HG03571 (cell line): Measurements from ENCODE around the gene MELTF.
A peak's percentile ranks its signal among the peaks of the same experiment; 100 is the strongest.
"Not testable (repeated sequence)": the region's sequence is repeated elsewhere in the genome, so short reads cannot be mapped to it uniquely, and the experiment has no call there.

Experiments
- ATAC-seq: cut with Tn5 transposase; IDR thresholded peaks from one replicate; pipeline ENCODE4 v1.9.1; 2021; ENCODE audit not compliant: unreplicated experiment

The MELTF gene

DNA sequence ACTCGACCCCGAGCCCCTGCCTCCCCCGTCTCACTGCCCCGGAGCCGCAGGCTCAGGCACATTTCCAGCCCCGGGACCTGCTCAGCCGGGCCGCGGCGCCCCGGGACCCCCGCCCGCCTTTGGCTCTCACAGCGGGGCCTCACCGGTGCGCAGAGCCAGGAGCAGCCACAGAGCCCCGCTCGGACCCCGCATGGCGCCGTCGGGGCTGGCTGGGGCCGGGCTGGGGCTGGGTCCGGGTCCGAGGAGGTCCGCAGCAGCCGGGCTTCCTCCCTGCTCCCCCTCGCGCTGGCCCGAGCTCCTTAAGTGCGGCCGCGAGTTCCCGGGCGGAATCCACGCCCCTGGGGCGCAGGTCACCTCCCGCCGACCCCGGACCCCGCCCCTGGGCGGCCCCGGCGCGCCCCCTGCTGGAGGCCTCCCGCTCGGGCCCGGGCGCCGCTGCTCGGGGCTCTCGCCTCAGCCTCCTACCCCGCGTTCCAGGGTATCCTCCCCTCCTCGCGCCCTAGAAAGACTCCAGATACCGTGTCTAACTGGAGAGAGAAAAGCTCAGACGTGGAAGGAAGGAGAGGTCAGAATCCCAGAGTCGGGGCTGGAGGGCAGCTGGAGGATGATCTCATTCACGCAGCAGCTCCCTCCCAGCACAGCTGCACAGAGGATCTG lies at the start of gene MELTF:
MELTF (minus strand) TSS at position 307 of the 657 bp plus-strand sequence; CDS start at position 192, 115 bp downstream.
- ATAC-seq, result peak; percentile 63

DNA sequence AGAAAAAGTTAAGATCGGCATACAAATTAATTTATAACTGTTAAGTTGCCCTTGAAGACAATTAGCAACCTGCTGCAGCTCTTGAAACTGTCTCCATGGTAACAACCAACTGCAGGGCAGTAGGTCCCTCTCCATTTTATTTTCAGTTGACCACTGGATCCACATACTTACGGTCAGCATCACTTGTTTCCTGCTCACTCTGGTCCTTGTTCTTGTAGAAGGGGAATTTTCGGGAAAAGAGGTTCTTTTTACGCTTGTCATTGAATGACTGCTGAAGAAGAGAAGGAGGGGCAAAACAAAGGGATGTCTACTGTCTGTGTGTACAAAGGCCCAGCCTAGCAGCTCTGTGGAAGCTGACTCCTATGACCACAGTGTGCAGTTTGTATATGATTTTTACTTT lies 46.8 kb upstream of the MELTF start:
- ATAC-seq, result no peak

DNA sequence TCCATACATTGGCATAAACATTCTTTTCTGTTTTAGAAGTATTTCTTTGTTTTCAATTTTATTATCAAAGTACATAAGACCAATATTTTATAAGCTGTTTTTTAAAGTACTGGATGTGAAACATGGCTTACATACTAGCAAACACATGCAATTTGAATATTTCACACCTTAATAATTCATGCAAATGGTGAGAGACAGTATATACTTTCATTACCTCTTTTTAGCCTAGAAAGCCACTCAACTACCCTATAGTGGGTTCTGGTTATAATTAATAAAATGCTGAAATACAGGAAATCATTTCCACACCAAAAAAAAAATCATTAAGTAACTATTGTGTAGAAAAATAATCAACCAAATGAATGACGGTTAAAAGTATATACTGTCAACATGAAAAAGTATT lies 38.5 kb upstream of the MELTF start:
- ATAC-seq, result peak; percentile 59

DNA sequence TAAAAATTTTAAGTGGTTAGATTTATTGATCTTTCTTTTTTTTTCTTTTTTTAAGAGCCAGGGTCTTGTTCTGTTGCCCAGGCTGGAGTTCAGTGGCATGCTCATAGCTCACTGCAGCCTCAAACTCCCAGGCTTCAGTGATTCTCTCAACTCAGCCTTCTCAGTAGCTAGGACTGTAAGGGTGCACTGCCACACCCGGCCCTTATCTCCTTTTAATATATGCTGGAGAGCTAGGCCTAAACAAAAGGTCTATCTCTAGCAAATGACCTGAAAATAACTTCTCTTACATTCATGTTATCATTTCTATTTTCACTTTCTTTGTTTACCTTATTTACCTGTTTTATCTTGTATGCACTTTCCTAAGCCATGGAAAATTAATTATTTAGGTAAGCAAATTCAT lies 35.2 kb upstream of the MELTF start:
- no peak for ATAC-seq

DNA sequence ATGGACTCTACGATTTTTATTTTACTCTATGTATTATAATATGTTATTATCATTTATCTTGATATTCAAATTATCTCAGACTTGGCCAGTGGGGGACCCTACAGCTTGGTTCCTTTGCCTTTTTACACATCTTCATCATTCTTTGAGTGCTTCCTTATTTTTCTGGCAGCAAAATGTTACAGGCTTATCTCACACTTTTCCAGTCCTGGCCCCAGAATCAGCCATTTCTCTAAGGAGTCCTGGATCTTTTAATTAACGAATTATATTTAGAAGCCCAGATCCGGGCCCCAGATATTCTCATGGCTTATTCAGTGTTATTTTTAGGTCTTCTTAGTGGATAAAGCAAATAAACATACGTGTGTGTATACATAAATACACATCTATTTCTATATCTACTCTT lies 32.8 kb upstream of the MELTF start:
- ATAC-seq, result no peak

DNA sequence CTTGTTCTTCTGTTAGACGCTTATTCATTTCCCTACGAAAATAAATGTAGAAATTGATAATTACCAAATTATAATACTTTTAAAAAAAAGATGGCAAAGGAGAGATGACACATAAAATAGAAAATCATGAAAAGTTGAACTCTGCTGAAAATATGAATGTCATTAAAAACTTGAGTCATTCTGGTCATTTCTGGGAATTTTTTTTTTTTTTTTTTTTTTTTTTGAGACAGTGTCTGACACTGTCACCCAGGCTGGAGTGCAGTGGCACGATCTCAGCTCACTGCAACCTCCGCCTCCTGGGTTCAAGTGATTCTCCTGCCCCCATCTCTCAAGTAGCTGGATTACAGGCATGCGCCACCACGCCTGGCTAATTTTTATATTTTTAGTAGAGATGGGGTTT lies 22.0 kb upstream of the MELTF start:
- ATAC-seq, result not testable (repeated sequence)

DNA sequence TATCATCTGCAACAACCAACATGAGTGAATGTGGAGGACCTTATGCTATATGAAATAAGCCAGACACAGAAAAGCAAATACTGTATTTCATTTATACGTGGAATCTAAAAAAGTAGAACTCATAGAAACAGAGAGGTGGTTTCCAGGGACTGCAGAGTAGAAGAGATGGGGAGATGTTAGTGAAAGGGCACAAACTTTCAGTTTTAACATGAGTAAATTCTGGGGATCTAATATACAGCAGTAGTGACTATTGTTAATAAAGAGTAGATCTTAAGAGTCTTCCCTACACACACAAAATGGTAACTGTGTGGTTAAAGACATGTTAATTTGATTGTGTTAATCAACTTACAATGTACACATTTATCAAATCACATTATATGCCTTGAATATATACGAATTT lies 20.9 kb upstream of the MELTF start:
- ATAC-seq, result no peak

DNA sequence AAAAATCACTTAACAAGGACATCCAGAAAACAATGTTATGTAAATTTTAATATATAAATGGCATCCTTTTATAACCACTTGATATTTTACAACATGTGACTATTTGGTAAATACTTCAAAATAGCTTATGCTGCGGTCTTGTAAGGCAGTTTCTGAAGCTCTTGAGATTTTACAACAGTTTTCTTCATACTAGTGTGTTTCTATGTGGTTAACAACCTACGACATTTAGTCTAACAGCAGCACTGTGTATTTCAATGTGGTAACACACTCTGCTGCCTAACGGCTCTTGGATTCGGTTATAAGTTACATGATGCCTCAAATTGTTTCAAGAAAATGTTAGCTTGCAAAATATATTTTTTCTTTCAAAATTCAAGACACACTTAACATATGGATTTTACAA lies 12.9 kb upstream of the MELTF start:
- no peak for ATAC-seq

DNA sequence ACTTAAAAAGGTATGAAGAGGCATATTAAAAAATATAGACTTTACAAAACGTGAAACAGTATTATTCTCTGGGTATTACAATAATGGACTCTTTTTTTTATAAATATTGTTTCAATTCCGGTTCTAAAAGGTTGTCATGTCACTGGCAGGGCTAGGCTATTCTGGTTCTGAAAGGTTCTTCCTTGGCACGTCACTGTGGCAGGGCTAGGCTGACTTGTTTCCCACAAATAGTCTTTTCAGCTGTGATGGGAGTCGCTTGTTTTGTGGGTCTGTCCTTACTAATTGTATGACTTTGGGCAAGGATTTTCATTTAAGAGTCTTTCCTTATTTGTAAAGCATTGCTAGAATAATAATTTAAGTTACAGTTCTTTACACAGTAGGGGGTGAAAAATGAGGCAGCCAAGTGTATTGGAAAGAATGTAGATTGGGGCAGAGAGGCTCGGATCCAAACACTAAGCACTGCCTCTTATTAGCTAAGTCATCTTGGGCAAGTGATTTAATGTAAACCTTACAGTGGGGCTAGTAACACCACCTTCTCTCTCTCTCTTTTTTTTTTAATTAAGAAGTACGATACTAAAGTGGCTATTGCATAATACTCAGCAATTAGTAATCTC lies 12.4 kb upstream of the MELTF start:
- no peak for ATAC-seq

DNA sequence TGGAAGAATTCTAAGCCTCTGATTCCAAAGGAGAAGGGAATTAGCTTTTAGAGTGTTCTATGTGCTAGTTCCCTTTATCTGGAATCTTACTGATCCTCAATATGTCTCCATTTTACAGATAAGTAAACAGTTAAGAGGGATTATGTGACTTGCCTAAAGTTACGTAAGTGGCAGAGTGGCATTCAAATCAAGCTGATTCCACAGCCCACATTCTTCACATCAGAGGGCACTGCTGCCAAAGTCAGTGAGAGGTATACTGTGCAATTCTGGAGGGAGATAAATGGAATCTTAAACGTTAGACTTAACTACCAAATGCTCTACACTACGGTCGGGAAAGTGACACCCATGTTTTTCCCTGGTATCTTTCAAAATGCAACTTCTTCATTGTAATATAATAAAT lies 11.0 kb upstream of the MELTF start:
- no peak for ATAC-seq

DNA sequence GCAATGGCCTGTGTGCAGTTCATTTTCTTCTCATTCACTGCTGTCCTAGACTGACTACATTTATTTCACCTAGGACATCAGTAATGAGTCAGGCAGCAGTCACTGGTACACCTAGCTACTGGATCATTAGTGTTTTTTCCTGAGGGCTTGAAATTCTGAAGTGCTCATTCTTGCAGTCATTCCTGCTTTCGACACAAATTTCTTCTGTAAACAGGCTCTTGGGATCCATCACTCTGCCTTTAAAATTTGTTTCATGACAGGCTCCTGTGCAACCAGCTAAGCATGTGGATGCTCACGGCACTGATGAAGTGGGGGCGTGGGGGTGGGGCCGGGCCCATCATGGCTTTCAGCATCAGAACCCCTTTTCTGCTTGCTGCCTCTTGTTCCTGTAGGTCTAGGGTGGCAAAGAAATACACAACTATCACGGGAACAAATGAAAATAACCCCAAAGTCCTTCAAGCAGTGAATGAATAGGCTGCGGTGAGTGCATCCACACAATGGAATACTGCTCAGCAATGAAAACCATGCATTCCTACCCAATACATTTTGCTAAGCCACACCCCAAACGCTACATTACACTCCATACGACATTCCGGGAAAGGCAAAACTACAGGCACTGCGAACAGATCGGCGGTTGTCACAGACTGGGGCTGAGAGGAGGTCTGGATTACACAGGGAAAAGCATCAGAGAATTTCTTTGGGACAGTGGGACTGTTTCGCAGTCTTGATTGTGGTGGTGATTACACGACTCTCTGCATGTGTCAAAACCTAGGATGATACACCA lies 9.3 kb upstream of the MELTF start:
- no peak for ATAC-seq

DNA sequence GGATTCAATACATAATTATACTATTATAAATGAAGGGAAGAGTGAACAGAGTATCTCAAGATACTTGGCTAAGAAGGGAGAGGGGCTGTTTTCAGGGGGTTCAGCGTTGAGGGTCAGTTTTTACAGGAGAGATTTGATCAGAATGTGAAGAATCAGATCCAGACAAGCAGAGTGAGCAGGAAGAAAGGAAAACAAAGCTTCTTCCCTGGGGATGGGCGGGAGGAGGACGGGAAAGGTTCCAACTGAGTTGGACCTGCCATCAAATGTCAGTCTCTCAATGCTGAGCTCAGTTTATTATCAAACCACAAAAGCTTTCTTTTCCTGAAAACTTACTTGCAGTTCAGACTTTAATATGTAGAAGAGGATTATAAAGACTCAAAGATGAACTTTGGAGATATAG lies 6.0 kb upstream of the MELTF start:
- ATAC-seq, result no peak

- not testable (repeated sequence) for ATAC-seq
Observed at GRCh38 chr3:197034778-197035177, 5.2 kb upstream of the MELTF start.

DNA sequence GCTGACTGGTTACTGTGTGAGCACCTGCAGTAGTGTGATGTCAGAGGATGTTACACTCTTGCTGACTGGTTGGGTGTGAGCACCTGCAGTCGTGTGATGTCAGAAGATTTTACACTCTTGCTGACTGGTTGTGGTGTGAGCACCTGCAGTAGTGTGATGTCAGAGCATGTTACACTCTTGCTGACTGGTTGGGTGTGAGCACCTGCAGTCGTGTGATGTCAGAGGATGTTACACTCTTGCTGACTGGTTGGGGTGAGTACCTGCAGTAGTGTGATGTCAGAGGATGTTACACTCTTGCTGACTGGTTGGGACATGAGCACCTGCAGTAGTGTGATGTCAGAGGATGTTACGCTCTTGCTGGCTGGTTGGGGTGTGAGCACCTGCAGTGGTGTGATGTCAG lies 4.1 kb upstream of the MELTF start:
- ATAC-seq, result not testable (repeated sequence)

GRCh38 chr3:197031315-197032285 lies 2.0 kb upstream of the MELTF start:
- ATAC-seq, result no peak

- no peak for ATAC-seq
Observed at GRCh38 chr3:197030379-197031314, 1.0 kb upstream of the MELTF start.

- peak; percentile 1 for ATAC-seq
Observed at GRCh38 chr3:197028728-197029510, 698 bp downstream of the MELTF start.

DNA sequence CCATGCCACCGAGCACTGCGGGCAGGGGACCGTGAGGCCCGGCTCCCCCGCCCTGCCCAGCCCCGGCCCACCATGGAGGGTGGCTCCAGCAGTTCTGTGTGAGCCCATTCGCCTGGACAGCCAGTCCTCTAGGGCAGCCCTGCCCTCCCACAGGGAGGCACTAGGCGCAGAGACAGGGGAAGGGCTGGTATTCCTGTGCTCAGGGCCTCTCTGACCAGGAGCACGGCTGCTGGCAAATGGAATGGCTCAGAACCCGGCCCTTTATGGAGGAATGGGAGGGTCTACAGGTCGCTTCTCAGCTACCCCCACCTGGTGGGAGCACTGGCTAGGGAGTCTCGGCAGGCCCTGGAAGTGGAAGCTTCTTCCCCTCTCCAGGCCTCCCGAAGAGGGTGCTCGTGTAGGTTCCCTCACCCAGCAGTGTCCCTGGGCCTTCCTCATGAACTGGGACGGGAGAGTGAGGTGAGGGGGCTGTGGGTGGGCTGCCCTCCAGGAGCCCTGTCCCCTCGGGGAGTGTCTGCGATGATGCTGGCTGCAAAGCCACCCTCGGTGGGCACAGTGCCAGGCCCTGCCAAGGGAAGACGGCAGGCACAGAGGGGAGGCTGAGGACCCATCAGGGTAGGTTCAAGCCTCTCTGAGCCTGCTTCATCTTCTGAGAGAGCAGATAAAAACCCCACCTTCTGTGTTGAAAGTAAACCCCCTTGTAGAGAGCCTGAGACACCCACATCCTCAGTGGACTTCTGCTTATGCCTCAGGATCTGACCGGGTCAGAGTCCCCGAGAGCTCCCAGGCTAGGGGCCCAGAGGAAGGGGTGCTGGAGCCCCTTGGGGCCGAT lies 1.5 kb downstream of the MELTF start:
- ATAC-seq, result no peak
